HG02678 (cell line): ENCODE measurements around the gene SP3.
A peak's percentile ranks its signal among the peaks of the same experiment; 100 is the strongest.
"Not testable (repeated sequence)": the region's sequence is repeated elsewhere in the genome, so short reads cannot be mapped to it uniquely, and the experiment has no call there.

Source experiments
- ATAC-seq: cut with Tn5 transposase; IDR thresholded peaks from one replicate; pipeline ENCODE4 v1.9.1; 2021; ENCODE audit warnings: mild to moderate bottlenecking, moderate library complexity; ENCODE audit not compliant: unreplicated experiment

The SP3 gene

GRCh38 chr2:173892341-173892740 lies 72.8 kb downstream of the SP3 start:
- ATAC-seq: no peak

- ATAC-seq: no peak
Measured at GRCh38 chr2:173891315-173892037, 73.7 kb downstream of the SP3 start.

- not testable (repeated sequence) for ATAC-seq
Measured at GRCh38 chr2:173889464-173889863, 75.7 kb downstream of the SP3 start.

GRCh38 chr2:173886613-173887012 lies 78.6 kb downstream of the SP3 start:
- ATAC-seq: no peak

GRCh38 chr2:173884025-173884802 lies 81.0 kb downstream of the SP3 start:
- ATAC-seq: no peak

- ATAC-seq: no peak
Measured at GRCh38 chr2:173881886-173882285, 83.3 kb downstream of the SP3 start.

GRCh38 chr2:173881461-173881860 lies 83.7 kb downstream of the SP3 start:
- no peak for ATAC-seq

- ATAC-seq: no peak
Measured at GRCh38 chr2:173880561-173880960, 84.6 kb downstream of the SP3 start.

- ATAC-seq: no peak
Measured at GRCh38 chr2:173876833-173877413, 88.2 kb downstream of the SP3 start.

GRCh38 chr2:173874894-173875237 lies 90.3 kb downstream of the SP3 start:
- peak; percentile 95 for ATAC-seq

GRCh38 chr2:173874003-173874893 lies 90.9 kb downstream of the SP3 start:
- ATAC-seq: peak; percentile 28

- no peak for ATAC-seq
Measured at GRCh38 chr2:173872714-173873113, 92.5 kb downstream of the SP3 start.

- ATAC-seq: no peak
Measured at GRCh38 chr2:173869244-173870229, 95.6 kb downstream of the SP3 start.

GRCh38 chr2:173868406-173868805 lies 96.8 kb downstream of the SP3 start:
- ATAC-seq: no peak

- no peak for ATAC-seq
Measured at GRCh38 chr2:173866874-173867618, 98.1 kb downstream of the SP3 start.

GRCh38 chr2:173865971-173866873 lies 99.0 kb downstream of the SP3 start:
- no peak for ATAC-seq

- ATAC-seq: no peak
Measured at GRCh38 chr2:173862612-173863217, 102.5 kb downstream of the SP3 start.

GRCh38 chr2:173860566-173860965 lies 104.6 kb downstream of the SP3 start:
- no peak for ATAC-seq
